Pericardium fibroblast (primary cell): ENCODE measurements around the gene SPANXN4. TPM values are rescaled to one million over a fixed set of nuclear protein-coding genes. Genes with fewer than 3 reads are reported as not detected.

Experiments
- total RNA-seq: library from RNA; depleted of rRNA; stranded (reverse); fragments of >200 nt; gene quantifications from 2 replicates; pipeline ENCODE4 v1.2.3, GENCODE V29; 2015

Gene SPANXN4, protein sequence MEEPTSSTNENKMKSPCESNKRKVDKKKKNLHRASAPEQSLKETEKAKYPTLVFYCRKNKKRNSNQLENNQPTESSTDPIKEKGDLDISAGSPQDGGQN
- not detected in 2 replicates for total RNA-seq

DNA sequence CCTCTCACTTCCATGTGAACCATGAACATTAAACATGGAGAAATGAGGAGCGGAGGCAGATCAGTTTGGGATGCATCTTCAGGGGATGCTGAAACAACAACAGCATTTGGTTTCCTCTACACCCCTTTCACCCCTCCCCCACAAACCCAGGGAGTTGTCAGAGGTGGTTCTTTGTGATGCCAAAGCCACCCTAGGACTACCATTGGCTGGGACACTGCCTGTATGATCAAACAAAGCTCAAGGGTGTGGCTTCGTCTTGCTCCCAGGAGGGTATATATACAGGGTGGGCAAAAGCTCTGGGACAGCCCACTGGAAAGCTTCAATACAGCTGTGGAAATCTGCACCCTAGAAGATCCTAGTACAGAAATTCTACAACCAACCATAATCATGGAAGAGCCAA, at the start of gene SPANXN4:
TSS of gene SPANXN4 (plus strand) at position 301 of the 400 bp plus-strand sequence. CDS start at position 388, 87 bp downstream.

